Activated naive CD8-positive, alpha-beta T cell treated with anti-CD3 and anti-CD28 coated beads for 36 hours (primary cell): ENCODE data around the gene SWSAP1. TPM values are rescaled to one million over a fixed set of nuclear protein-coding genes. Genes with fewer than 3 reads are reported as not detected.

Source experiments
- DNase-seq: peaks from one replicate; pipeline ENCODE4 v3.0.0; 2021
- H3K27ac Mint-ChIP-seq: one replicate; pipeline ENCODE4 v1.8.0; 2022; ENCODE audit warnings: mild to moderate bottlenecking, moderate library complexity, mixed read lengths
- H3K27me3 Mint-ChIP-seq: one replicate; pipeline ENCODE4 v1.8.0; 2022; ENCODE audit warnings: mild to moderate bottlenecking, mixed read lengths
- H3K36me3 Mint-ChIP-seq: one replicate; pipeline ENCODE4 v1.8.0; 2021; ENCODE audit warnings: mild to moderate bottlenecking, mixed read lengths
- H3K4me1 Mint-ChIP-seq: one replicate; pipeline ENCODE4 v1.8.0; 2021; ENCODE audit warnings: mixed read lengths
- H3K4me3 Mint-ChIP-seq: one replicate; pipeline ENCODE4 v1.8.0; 2022; ENCODE audit warnings: mild to moderate bottlenecking, moderate library complexity, mixed read lengths
- H3K9me3 Mint-ChIP-seq: one replicate; pipeline ENCODE4 v1.8.0; 2022; ENCODE audit warnings: mixed read lengths
- total RNA-seq, 2 experiments: library from RNA; stranded (reverse); gene quantifications; one replicate each; pipeline ENCODE4 v1.2.3, GENCODE V29; 2021

The SWSAP1 gene
- total RNA-seq, 2 experiments from 2014 or later: 2.1 to 2.2 TPM

- H3K9me3 Mint-ChIP-seq: no peaks in the 10 kb centered on the region
- DNase-seq: peak; percentile 97
- peaks cover 33% of the 10 kb centered on the region for H3K27me3 Mint-ChIP-seq
- peaks cover 34% of the 10 kb centered on the region for H3K4me1 Mint-ChIP-seq
- peak overlapping the region; percentile 91 for H3K27ac Mint-ChIP-seq
- H3K36me3 Mint-ChIP-seq: peaks cover 19% of the 10 kb centered on the region
- H3K4me3 Mint-ChIP-seq: peak overlapping the region; percentile 93
Observed at GRCh38 chr19:11380653-11381537, 6.4 kb downstream of the SWSAP1 start.

GRCh38 chr19:11382898-11383705 lies 8.6 kb downstream of the SWSAP1 start:
- DNase-seq: peak; percentile 57
- H3K4me3 Mint-ChIP-seq: peak overlapping the region; percentile 56
- H3K36me3 Mint-ChIP-seq: peaks cover 9% of the 10 kb centered on the region
- no peaks in the 10 kb centered on the region for H3K9me3 Mint-ChIP-seq
- H3K27ac Mint-ChIP-seq: peak overlapping the region; percentile 45
- H3K4me1 Mint-ChIP-seq: peaks cover 29% of the 10 kb centered on the region
- peaks cover 33% of the 10 kb centered on the region for H3K27me3 Mint-ChIP-seq

- no peaks in the 10 kb centered on the region for H3K9me3 Mint-ChIP-seq
- no peak for DNase-seq
- H3K4me3 Mint-ChIP-seq: no peak overlapping the region
- peaks cover 4% of the 10 kb centered on the region for H3K36me3 Mint-ChIP-seq
- peaks cover 33% of the 10 kb centered on the region for H3K27me3 Mint-ChIP-seq
- H3K4me1 Mint-ChIP-seq: peaks cover 25% of the 10 kb centered on the region
- H3K27ac Mint-ChIP-seq: no peak overlapping the region
Observed at GRCh38 chr19:11383706-11384048, 9.2 kb downstream of the SWSAP1 start.

GRCh38 chr19:11384778-11385129 lies 10.3 kb downstream of the SWSAP1 start:
- DNase-seq: no peak
- Mint-ChIP-seq H3K27ac (no peak overlapping the region), H3K27me3 (peaks cover 33% of the 10 kb centered on the region), H3K9me3 (no peaks in the 10 kb centered on the region), H3K36me3 (peaks cover 3% of the 10 kb centered on the region), H3K4me3 (no peak overlapping the region), H3K4me1 (peaks cover 23% of the 10 kb centered on the region)

- Mint-ChIP-seq H3K9me3 (peaks cover 1% of the 10 kb centered on the region), H3K27ac (no peak overlapping the region), H3K4me1 (peaks cover 7% of the 10 kb centered on the region), H3K4me3 (no peak overlapping the region), H3K27me3 (peaks cover 19% of the 10 kb centered on the region), H3K36me3 (no peaks in the 10 kb centered on the region)
- no peak for DNase-seq
Observed at GRCh38 chr19:11387162-11388034, 12.9 kb downstream of the SWSAP1 start.

- Mint-ChIP-seq H3K27me3 (peaks cover 4% of the 10 kb centered on the region), H3K4me1 (peaks cover 4% of the 10 kb centered on the region), H3K4me3 (no peak overlapping the region), H3K27ac (no peak overlapping the region), H3K9me3 (peaks cover 1% of the 10 kb centered on the region), H3K36me3 (no peaks in the 10 kb centered on the region)
- no peak for DNase-seq
Observed at GRCh38 chr19:11390359-11390758, 15.9 kb downstream of the SWSAP1 start.

GRCh38 chr19:11390933-11391680 lies 16.6 kb downstream of the SWSAP1 start:
- Mint-ChIP-seq H3K27ac (no peak overlapping the region), H3K36me3 (no peaks in the 10 kb centered on the region), H3K9me3 (peaks cover 1% of the 10 kb centered on the region), H3K4me3 (no peak overlapping the region), H3K4me1 (peaks cover 4% of the 10 kb centered on the region), H3K27me3 (peaks cover 4% of the 10 kb centered on the region)
- no peak for DNase-seq

GRCh38 chr19:11397089-11397610 lies 22.7 kb downstream of the SWSAP1 start:
- H3K36me3 Mint-ChIP-seq: no peaks in the 10 kb centered on the region
- no peak overlapping the region for H3K27ac Mint-ChIP-seq
- no peak overlapping the region for H3K4me3 Mint-ChIP-seq
- DNase-seq: no peak
- H3K9me3 Mint-ChIP-seq: no peaks in the 10 kb centered on the region
- H3K27me3 Mint-ChIP-seq: peaks cover 20% of the 10 kb centered on the region
- no peaks in the 10 kb centered on the region for H3K4me1 Mint-ChIP-seq

- H3K9me3 Mint-ChIP-seq: no peaks in the 10 kb centered on the region
- H3K27me3 Mint-ChIP-seq: peaks cover 20% of the 10 kb centered on the region
- H3K4me3 Mint-ChIP-seq: no peak overlapping the region
- no peaks in the 10 kb centered on the region for H3K36me3 Mint-ChIP-seq
- no peaks in the 10 kb centered on the region for H3K4me1 Mint-ChIP-seq
- no peak overlapping the region for H3K27ac Mint-ChIP-seq
- DNase-seq: no peak
Observed at GRCh38 chr19:11399667-11400066, 25.2 kb downstream of the SWSAP1 start.

- DNase-seq: no peak
- H3K4me3 Mint-ChIP-seq: no peak overlapping the region
- no peaks in the 10 kb centered on the region for H3K36me3 Mint-ChIP-seq
- peaks cover 15% of the 10 kb centered on the region for H3K27me3 Mint-ChIP-seq
- no peaks in the 10 kb centered on the region for H3K9me3 Mint-ChIP-seq
- H3K27ac Mint-ChIP-seq: no peak overlapping the region
- H3K4me1 Mint-ChIP-seq: no peaks in the 10 kb centered on the region
Observed at GRCh38 chr19:11400798-11401197, 26.3 kb downstream of the SWSAP1 start.

GRCh38 chr19:11401808-11402543 lies 27.5 kb downstream of the SWSAP1 start:
- Mint-ChIP-seq H3K27me3 (peaks cover 23% of the 10 kb centered on the region), H3K36me3 (no peaks in the 10 kb centered on the region), H3K4me1 (no peaks in the 10 kb centered on the region), H3K4me3 (no peak overlapping the region), H3K9me3 (no peaks in the 10 kb centered on the region), H3K27ac (no peak overlapping the region)
- DNase-seq: no peak

- H3K4me3 Mint-ChIP-seq: no peak overlapping the region
- H3K4me1 Mint-ChIP-seq: no peaks in the 10 kb centered on the region
- H3K27me3 Mint-ChIP-seq: peaks cover 34% of the 10 kb centered on the region
- H3K36me3 Mint-ChIP-seq: no peaks in the 10 kb centered on the region
- no peak overlapping the region for H3K27ac Mint-ChIP-seq
- DNase-seq: no peak
- H3K9me3 Mint-ChIP-seq: no peaks in the 10 kb centered on the region
Observed at GRCh38 chr19:11404588-11405222, 30.2 kb downstream of the SWSAP1 start.
